ENCODE data around the gene C5orf63. TPM values are rescaled to one million over a fixed set of nuclear protein-coding genes. Genes with fewer than 3 reads are reported as not detected.

Gene C5orf63
- total and polyA plus RNA-seq, 9 of the 15 experiments (the other 6 are each of a cell fraction or from before 2014, with no cell fraction given) = 1.8 to 24.6 (median 6.2) TPM

- H3K79me2 ChIP-seq (ENCODE audit: control insufficient read depth, insufficient read depth, low read length) = no peaks in the 10 kb centered on the region
- H3K9ac ChIP-seq (ENCODE audit: insufficient read depth in 1 of 2, low read depth in 2 of 2, low read length in 2 of 2) = no peak overlapping the region
- no peak for FAIRE-seq
- CTCF ChIA-PET (ENCODE audit: low intra/inter-chr PET ratio) = no interaction called here
- no peak overlapping the region for H3K4me3 ChIP-seq
- peaks cover 0 to 5% of the 10 kb centered on the region in 2 experiments; a peak in 1 of 5 replicates for H3K4me1 ChIP-seq (replicated peaks in 1 of 2; ENCODE audit: control insufficient read depth in 2 of 2, insufficient read depth in 2 of 2, low read length in 2 of 2)
- H3K27me3 ChIP-seq (ENCODE audit: control insufficient read depth in 2 of 2, insufficient read depth in 2 of 2, low read length in 2 of 2) = peaks cover 0 to 2% of the 10 kb centered on the region in 2 experiments; a peak in 2 of 5 replicates
- H3K9me3 ChIP-seq (replicated peaks; ENCODE audit: control insufficient read depth, insufficient read depth, low read depth, low read length) = no peaks in the 10 kb centered on the region
- in situ Hi-C loops (cut with MboI) = no loop called here
- no peaks in the 10 kb centered on the region for H3K36me3 ChIP-seq (ENCODE audit: control insufficient read depth, insufficient read depth, low read length)
- WGBS (ENCODE audit: insufficient coverage, low coverage, missing lambda C conversion rate) = 23% methylated on average over 5 of the region's 5 CpGs
- H3K4me2 ChIP-seq (ENCODE audit: insufficient read depth, low read length) = no peak overlapping the region
- no TSS peak for BruUV-seq (replicated peaks)
- H3K27ac ChIP-seq (ENCODE audit: extremely low read depth, low read depth, low read length) = no peak overlapping the region
- 0 out of 2 replicates have a peak overlapping the region, but pooled peaks have one; percentile 1 for H2AFZ ChIP-seq (ENCODE audit: low read depth, low read length)
- no peaks in the 10 kb centered on the region for H4K20me1 ChIP-seq (replicated peaks; ENCODE audit: control insufficient read depth, insufficient read depth, low read length)
- DNase-seq (ENCODE audit: extremely low read depth in 1 of 4, low spot score in 3 of 4) = no peak
- ATAC-seq = no peak
- POLR2A ChIA-PET = interaction anchor here (1.3 kb wide), 1 partner anchor 14 kb away, joined by 5 read pairs; no protein-coding TSS in a partner anchor
- no peaks in the 10 kb centered on the region for H3K9me1 ChIP-seq (ENCODE audit: control insufficient read depth, insufficient read depth, low read length)
- intact Hi-C loops (cut with micrococcal nuclease) = loop anchor here (10.0 kb wide), 1 partner anchor 411 kb away; no protein-coding TSS in a partner anchor
- TF ChIP-seq HMBOX1 (IDR thresholded peaks at IDR 0.05) (peak; percentile 57; the same call in 1 of the 2 replicates), POLR2G (IDR thresholded peaks at IDR 0.05; ENCODE audit: low read depth, low read length) (no peak)
Observed at GRCh38 chr5:127085796-127086195, 12.5 kb upstream of the C5orf63 start.

GRCh38 chr5:127085371-127085770 is 12.1 kb upstream of the C5orf63 start:
- Histone ChIP-seq H3K9me3 (replicated peaks; ENCODE audit: control insufficient read depth, insufficient read depth, low read depth, low read length) (no peaks in the 10 kb centered on the region), H3K79me2 (ENCODE audit: control insufficient read depth, insufficient read depth, low read length) (no peaks in the 10 kb centered on the region), H4K20me1 (replicated peaks; ENCODE audit: control insufficient read depth, insufficient read depth, low read length) (no peaks in the 10 kb centered on the region), H3K27ac (ENCODE audit: extremely low read depth, low read depth, low read length) (no peak overlapping the region), H3K9ac (ENCODE audit: insufficient read depth in 1 of 2, low read depth in 2 of 2, low read length in 2 of 2) (no peak overlapping the region), H3K9me1 (ENCODE audit: control insufficient read depth, insufficient read depth, low read length) (no peaks in the 10 kb centered on the region), H3K36me3 (ENCODE audit: control insufficient read depth, insufficient read depth, low read length) (no peaks in the 10 kb centered on the region), H3K4me3 (no peak overlapping the region), H3K27me3 (ENCODE audit: control insufficient read depth in 2 of 2, insufficient read depth in 2 of 2, low read length in 2 of 2) (no peaks in the 10 kb centered on the region; a peak in 1 of 5 replicates), H2AFZ (ENCODE audit: low read depth, low read length) (peak overlapping the region; percentile 59; the same call in 1 of the 2 replicates), H3K4me2 (ENCODE audit: insufficient read depth, low read length) (no peak overlapping the region), H3K4me1 (replicated peaks in 1 of 2; ENCODE audit: control insufficient read depth in 2 of 2, insufficient read depth in 2 of 2, low read length in 2 of 2) (peaks cover under 1 to 5% of the 10 kb centered on the region in 2 experiments; a peak in 1 of 5 replicates)
- WGBS (ENCODE audit: insufficient coverage, low coverage, missing lambda C conversion rate) = 68% methylated on average over 2 of the region's 2 CpGs
- intact Hi-C loops (cut with micrococcal nuclease) (loop anchor here (10.0 kb wide), 1 partner anchor 411 kb away; no protein-coding TSS in a partner anchor), in situ Hi-C loops (cut with MboI) (no loop called here)
- ChIA-PET POLR2A (interaction anchor here (1.2 to 1.3 kb wide), 2 partner anchors 13 to 21 kb away, joined by 3 to 5 read pairs; no protein-coding TSS in a partner anchor), CTCF (ENCODE audit: low intra/inter-chr PET ratio) (no interaction called here)
- FAIRE-seq (no peak), ATAC-seq (no peak), DNase-seq (ENCODE audit: extremely low read depth in 1 of 4, low spot score in 3 of 4) (no peak)
- BruUV-seq (replicated peaks) = no TSS peak
- no peak for TF ChIP-seq ZNF609 (CRISPR knock-in tag; IDR thresholded peaks at IDR 0.05; ENCODE audit: borderline replicate concordance)
- no peak for TF ChIP-seq FOXO4 (CRISPR knock-in tag; IDR thresholded peaks at IDR 0.05)
- TF ChIP-seq E2F5 (CRISPR knock-in tag; IDR thresholded peaks at IDR 0.05) = no peak
